HepG2 (cell line): ENCODE measurements around the gene NEFH. TPM values are rescaled to one million over a fixed set of nuclear protein-coding genes. Genes with fewer than 3 reads are reported as not detected.

Source experiments
- ATAC-seq: fragments of 200-7000 bp; cut with Tn5 transposase; 3 replicates; pipeline ENCODE4 v1.9.1; 2020; ENCODE audit warnings: mild to moderate bottlenecking, moderate library complexity
- BruUV-seq: library from RNA; stranded (reverse); fragments of 400-500 nt; replicated peaks from 2 replicates; lab custom pipeline; 2021; lab: Mats Ljungman, UMichigan
- CTCF ChIA-PET: fragments of 300-600 bp; formaldehyde crosslinking; extraction: SDS; loops from one replicate; lab custom pipeline; 2021; ENCODE audit warnings: low total read pairs, inconsistent platforms, low intra/inter-chr PET ratio; lab: Yijun Ruan, JAX
- POLR2A ChIA-PET: fragments of 350-600 bp; sonication (Branson Sonifier 250); formaldehyde crosslinking; loops from one replicate; lab custom pipeline; 2020; ENCODE audit warnings: antibody characterized with exemption, inconsistent platforms; lab: Yijun Ruan, JAX
- DNase-seq: peaks from one replicate; pipeline ENCODE4 v3.0.0-alpha.2; 2015; ENCODE audit warnings: low spot score
- FAIRE-seq: peaks from 3 replicates; lab custom pipeline; 2011; peaks lifted over from hg19 to GRCh38; lab: Jason Lieb, UNC
- H2AFZ ChIP-seq: one replicate; pipeline ENCODE4 v1.6.1; 2011; ENCODE audit warnings: low read length, inconsistent platforms
- H3K27ac ChIP-seq: fragments of 300-600 bp; 3 replicates; pipeline ENCODE4 v1.8.0; 2011; ENCODE audit warnings: mixed run types, mild to moderate bottlenecking, mixed read lengths, low read length, inconsistent platforms; ENCODE audit not compliant: insufficient read depth; ENCODE audit errors: extremely low read length
- H3K27me3 ChIP-seq, 2 experiments: fragments of 200-600 bp in 1 of 2; 2 replicates in 1 of 2; 3 replicates in 1 of 2; pipeline versions ENCODE4 v1.6.0 to v1.8.0; 2011; ENCODE audit warnings: low read length in 2 of 2, mild to moderate bottlenecking in 2 of 2, moderate library complexity in 2 of 2, inconsistent platforms in 1 of 2; ENCODE audit not compliant: insufficient read depth in 2 of 2, control insufficient read depth in 1 of 2
- H3K36me3 ChIP-seq, 2 experiments: fragments of 200-600 bp in 1 of 2; replicated peaks in 1 of 2; 2 replicates in 1 of 2; 3 replicates in 1 of 2; pipeline versions ENCODE4 v1.5.1 to v1.8.0; 2011; ENCODE audit warnings: low read length in 2 of 2, inconsistent platforms in 1 of 2; ENCODE audit not compliant: insufficient read depth in 2 of 2, control insufficient read depth in 1 of 2
- H3K4me1 ChIP-seq: 2 replicates; pipeline ENCODE4 v1.5.1; 2012; ENCODE audit warnings: low read length, inconsistent platforms; ENCODE audit not compliant: insufficient read depth
- H3K4me2 ChIP-seq: 2 replicates; pipeline ENCODE4 v1.6.0; 2011; ENCODE audit warnings: low read depth, low read length, inconsistent platforms
- H3K4me3 ChIP-seq, 3 experiments: fragments of 200-600 bp in 1 of 3; sonication (generic), shearing (Covaris generic) in 1 of 3; replicated peaks in 1 of 3; 2 replicates each; pipeline ENCODE4 v1.5.1; 2011 to 2016; ENCODE audit warnings: low read length in 3 of 3, inconsistent platforms in 2 of 3, low read depth in 2 of 3, mild to moderate bottlenecking in 2 of 3, control low read depth in 1 of 3, mixed read lengths in 1 of 3; ENCODE audit not compliant: insufficient read depth in 1 of 3
- H3K79me2 ChIP-seq: one replicate; pipeline ENCODE4 v1.6.1; 2011; ENCODE audit warnings: low read length, inconsistent platforms; ENCODE audit not compliant: insufficient read depth
- H3K9ac ChIP-seq: 2 replicates; pipeline ENCODE4 v1.6.0; 2011; ENCODE audit warnings: mild to moderate bottlenecking, low read depth, low read length, inconsistent platforms; ENCODE audit not compliant: insufficient read depth
- H3K9me3 ChIP-seq: 2 replicates; pipeline ENCODE4 v1.5.1; 2012; ENCODE audit warnings: mild to moderate bottlenecking, low read length
- H4K20me1 ChIP-seq: 2 replicates; pipeline ENCODE4 v1.6.0; 2011; ENCODE audit warnings: inconsistent platforms, mild to moderate bottlenecking, low read length, moderate library complexity; ENCODE audit not compliant: insufficient read depth
- ATAD3A ChIP-seq: sonication (generic); formaldehyde crosslinking; IDR thresholded peaks from 2 replicates; pipeline ENCODE4 v1.4.0; 2020; ENCODE audit warnings: missing genetic modification reagents
- ATF2 ChIP-seq: sonication (generic); formaldehyde crosslinking; IDR thresholded peaks from 2 replicates; pipeline ENCODE4 v1.4.0; 2020; ENCODE audit warnings: missing genetic modification reagents
- CCAR2 ChIP-seq: fragments of 200-400 bp; formaldehyde crosslinking; optimal IDR thresholded peaks from 2 replicates; pipeline ENCODE3; 2018; ENCODE audit warnings: low read depth, mild to moderate bottlenecking, low read length, moderate library complexity
- RFX1 ChIP-seq: fragments of 450-650 bp; IDR thresholded peaks from 2 replicates; pipeline ENCODE4 v1.6.1; 2017
- THAP7 ChIP-seq: sonication (generic); formaldehyde crosslinking; IDR thresholded peaks from 2 replicates; pipeline ENCODE4 v1.8.1; 2023; ENCODE audit warnings: mild to moderate bottlenecking, missing genetic modification reagents
- TIGD3 ChIP-seq: sonication (generic); formaldehyde crosslinking; IDR thresholded peaks from 2 replicates; pipeline ENCODE4 v1.5.1; 2020; ENCODE audit warnings: mild to moderate bottlenecking, missing genetic modification reagents, borderline replicate concordance
- ZNF30 ChIP-seq: sonication (generic); formaldehyde crosslinking; IDR thresholded peaks from 2 replicates; pipeline ENCODE4 v1.5.0; 2020; ENCODE audit warnings: mild to moderate bottlenecking, missing genetic modification reagents
- WGBS: methylation state at CpG from one replicate; pipeline ENCODE4 v1.1.6; 2017; ENCODE audit warnings: low lambda C conversion rate; 5-methylcytosine and 5-hydroxymethylcytosine counted together
- in situ Hi-C: cut with HindIII; loops from 2 replicates; pipeline ENCODE4 v1.10.0; 2017; ENCODE audit warnings: low pct_unique_long_range_greater_than_20kb; ENCODE audit not compliant: extremely low pct_ligation_motif_present
- intact Hi-C: fragments of 100-400 bp; cut with micrococcal nuclease; formaldehyde crosslinking; loops from one replicate; pipeline ENCODE4 v1.10.0; 2022; ENCODE audit not compliant: unreplicated experiment
- polyA plus RNA-seq, 8 experiments: library from polyadenylated mRNA; depleted of rRNA in 3 of 8; stranded (reverse) in 7 of 8; unstranded in 1 of 8; fragments of >200 nt; fragmentation: Illumina TruSeq in 4 of 8; extraction: Trizol in 4 of 8; gene quantifications; 2 replicates each; pipeline versions ENCODE4 v1.2.1 to v1.2.3, GENCODE V29; 2011 to 2016; ENCODE audit warnings: low read depth in 4 of 8, missing spikeins in 1 of 8, mixed read lengths in 1 of 8; ENCODE audit not compliant: insufficient read depth in 1 of 8
- total RNA-seq, 5 experiments: library from RNA; depleted of rRNA; stranded (reverse); fragments of >200 nt; fragmentation: Illumina TruSeq; extraction: Trizol; gene quantifications; 2 replicates each; pipeline ENCODE4 v1.2.3, GENCODE V29; 2016; ENCODE audit warnings: low read depth in 1 of 5

NEFH gene
- total and polyA plus RNA-seq, 2 of the 13 experiments (the other 11 are each of a cell fraction or from before 2014, with no cell fraction given): not detected

- H4K20me1 ChIP-seq: no peaks in the 10 kb centered on the region
- peaks cover 0 to 11% of the 10 kb centered on the region in 2 experiments; a peak in 2 of 5 replicates for H3K27me3 ChIP-seq
- no peak for FAIRE-seq
- CTCF ChIA-PET: no interaction called here
- in situ Hi-C loops: no loop called here
- H3K36me3 ChIP-seq: no peaks in the 10 kb centered on the region
- DNase-seq: no peak
- ATAC-seq: no peak
- H3K4me2 ChIP-seq: no peak overlapping the region
- BruUV-seq: no TSS peak
- no peaks in the 10 kb centered on the region for H3K79me2 ChIP-seq
- H3K9ac ChIP-seq: no peak overlapping the region
- TF ChIP-seq RFX1: no peak
- no peak for TF ChIP-seq TIGD3 (CRISPR knock-in tag)
- no peak for TF ChIP-seq ATF2 (CRISPR knock-in tag)
- no peak for TF ChIP-seq ATAD3A (CRISPR knock-in tag)
- no peak for TF ChIP-seq THAP7
- TF ChIP-seq ZNF30 (CRISPR knock-in tag): no peak
- no peak for TF ChIP-seq CCAR2
- TF ChIP-seq, all 625 proteins: peak for 0
- WGBS: 57% methylated on average over 6 of the region's 6 CpGs
- POLR2A ChIA-PET: no interaction called here
- intact Hi-C loops: no loop called here
- Histone ChIP-seq H3K9me3 (peaks cover 4% of the 10 kb centered on the region; the same call in 1 of the 2 replicates), H3K27ac (no peak overlapping the region), H3K4me3 (no peak overlapping the region), H3K4me1 (no peaks in the 10 kb centered on the region), H2AFZ (no peak overlapping the region)
Observed at GRCh38 chr22:29491012-29491411, 11.0 kb downstream of the NEFH start.
